HEK293 (cell line): ENCODE measurements around the gene ERG.

Source experiments
- CTCF ChIA-PET: fragments of 350-600 bp; formaldehyde crosslinking; extraction: SDS; loops from one replicate; lab custom pipeline; 2021; ENCODE audit warnings: antibody characterized with exemption; lab: Yijun Ruan, JAX
- POLR2A ChIA-PET: fragments of 300-600 bp; formaldehyde crosslinking; extraction: SDS; loops from one replicate; lab custom pipeline; 2020; ENCODE audit warnings: antibody characterized with exemption, inconsistent platforms; lab: Yijun Ruan, JAX
- H3K27ac ChIP-seq: fragments of 200-500 bp; sonication (Bioruptor generic); 2 replicates; pipeline ENCODE4 v1.5.1; 2014; ENCODE audit warnings: low read depth, low read length, control low read depth, inconsistent platforms; ENCODE audit errors: extremely low read depth
- H3K36me3 ChIP-seq, 2 experiments: fragments of 200-500 bp in 1 of 2; sonication (Bioruptor generic) in 1 of 2; 1 replicate in 1 of 2; 2 replicates in 1 of 2; pipeline ENCODE4 v1.5.1; 2014 to 2017; ENCODE audit warnings: inconsistent platforms in 2 of 2, low read length in 2 of 2; ENCODE audit not compliant: control insufficient read depth in 2 of 2, insufficient read depth in 1 of 2
- H3K4me1 ChIP-seq: fragments of 200-500 bp; sonication (Bioruptor generic); 2 replicates; pipeline ENCODE4 v1.5.1; 2014; ENCODE audit warnings: mild to moderate bottlenecking, low read length, inconsistent platforms; ENCODE audit not compliant: control insufficient read depth, insufficient read depth
- H3K4me3 ChIP-seq: 2 replicates; pipeline ENCODE4 v1.5.1; 2011; ENCODE audit warnings: low read depth, mild to moderate bottlenecking, control low read depth, low read length, moderate library complexity
- H3K9me3 ChIP-seq: fragments of 200-500 bp; sonication (Bioruptor generic); 2 replicates; pipeline ENCODE4 v1.5.1; 2014; ENCODE audit warnings: low read depth, low read length, inconsistent platforms; ENCODE audit not compliant: control insufficient read depth, insufficient read depth
- BCL11B ChIP-seq: fragments of 450-650 bp; formaldehyde crosslinking; IDR thresholded peaks from 2 replicates; pipeline ENCODE4 v1.5.1; 2016; ENCODE audit warnings: low read depth, missing biosample characterization, missing genetic modification characterization
- GLI2 ChIP-seq: fragments of 450-650 bp; formaldehyde crosslinking; IDR thresholded peaks from 2 replicates; pipeline ENCODE4; 2017; ENCODE audit warnings: missing biosample characterization, missing genetic modification characterization, low read depth, borderline replicate concordance
- HOXC10 ChIP-seq: sonication (generic); formaldehyde crosslinking; IDR thresholded peaks from 2 replicates; pipeline ENCODE4 v1.8.1; 2023; ENCODE audit warnings: mild to moderate bottlenecking, missing genetic modification reagents
- OVOL3 ChIP-seq: fragments of 450-650 bp; formaldehyde crosslinking; IDR thresholded peaks from 2 replicates; pipeline ENCODE4 v1.5.1; 2016; ENCODE audit warnings: missing biosample characterization, missing genetic modification characterization
- RBAK ChIP-seq: fragments of 450-650 bp; formaldehyde crosslinking; IDR thresholded peaks from 2 replicates; pipeline ENCODE4 v1.5.1; 2016; ENCODE audit warnings: missing biosample characterization, missing genetic modification characterization
- ZBTB7A ChIP-seq: fragments of 450-650 bp; formaldehyde crosslinking; IDR thresholded peaks from 2 replicates; pipeline ENCODE4 v1.5.1; 2016; ENCODE audit warnings: low read depth, missing biosample characterization, missing genetic modification characterization
- ZNF121 ChIP-seq: fragments of 450-650 bp; formaldehyde crosslinking; IDR thresholded peaks from 2 replicates; pipeline ENCODE4 v1.5.1; 2016; ENCODE audit warnings: missing biosample characterization, missing genetic modification characterization
- ZNF155 ChIP-seq: fragments of 450-650 bp; formaldehyde crosslinking; IDR thresholded peaks from 2 replicates; pipeline ENCODE4 v1.5.1; 2016; ENCODE audit warnings: missing biosample characterization, missing genetic modification characterization
- ZNF211 ChIP-seq: fragments of 450-650 bp; formaldehyde crosslinking; IDR thresholded peaks from 2 replicates; pipeline ENCODE4 v1.5.1; 2016; ENCODE audit warnings: low read depth, missing biosample characterization, missing genetic modification characterization
- ZNF221 ChIP-seq: fragments of 450-650 bp; formaldehyde crosslinking; IDR thresholded peaks from 2 replicates; pipeline ENCODE4 v1.5.1; 2017; ENCODE audit warnings: missing biosample characterization, missing genetic modification characterization, borderline replicate concordance
- ZNF335 ChIP-seq: fragments of 450-650 bp; formaldehyde crosslinking; conservative IDR thresholded peaks from 2 replicates; pipeline ENCODE4 v1.5.1; 2016; ENCODE audit warnings: missing biosample characterization, missing genetic modification characterization
- ZNF350 ChIP-seq: fragments of 450-650 bp; formaldehyde crosslinking; IDR thresholded peaks from 2 replicates; pipeline ENCODE4 v1.5.0; 2017; ENCODE audit warnings: missing biosample characterization, mild to moderate bottlenecking, missing genetic modification characterization
- ZNF394 ChIP-seq: fragments of 450-650 bp; formaldehyde crosslinking; IDR thresholded peaks from 2 replicates; pipeline ENCODE4 v1.5.1; 2016; ENCODE audit warnings: missing biosample characterization, missing genetic modification characterization, mild to moderate bottlenecking, moderate library complexity, borderline replicate concordance
- ZNF416 ChIP-seq: fragments of 450-650 bp; formaldehyde crosslinking; IDR thresholded peaks from 2 replicates; pipeline ENCODE4 v1.5.1; 2016; ENCODE audit warnings: missing biosample characterization, missing genetic modification characterization
- ZNF548 ChIP-seq: fragments of 450-650 bp; formaldehyde crosslinking; IDR thresholded peaks from 2 replicates; pipeline ENCODE4 v1.5.1; 2016; ENCODE audit warnings: missing biosample characterization, missing genetic modification characterization
- ZNF558 ChIP-seq: fragments of 450-650 bp; formaldehyde crosslinking; IDR thresholded peaks from 2 replicates; pipeline ENCODE4 v1.5.1; 2016; ENCODE audit warnings: missing biosample characterization, missing genetic modification characterization
- ZNF664 ChIP-seq: fragments of 450-650 bp; formaldehyde crosslinking; IDR thresholded peaks from 2 replicates; pipeline ENCODE4 v1.5.1; 2016; ENCODE audit warnings: missing biosample characterization, missing genetic modification characterization
- ZNF785 ChIP-seq: fragments of 450-650 bp; formaldehyde crosslinking; IDR thresholded peaks from 2 replicates; pipeline ENCODE4 v1.5.1; 2016; ENCODE audit warnings: missing biosample characterization, missing genetic modification characterization
- ZNF843 ChIP-seq: fragments of 450-650 bp; formaldehyde crosslinking; IDR thresholded peaks from 2 replicates; pipeline ENCODE4 v1.5.1; 2016; ENCODE audit warnings: missing biosample characterization, missing genetic modification characterization
- ZSCAN16 ChIP-seq: fragments of 450-650 bp; formaldehyde crosslinking; IDR thresholded peaks from 2 replicates; pipeline ENCODE4 v1.5.1; 2016; ENCODE audit warnings: missing biosample characterization, missing genetic modification characterization
- ZSCAN23 ChIP-seq: fragments of 450-650 bp; formaldehyde crosslinking; IDR thresholded peaks from 2 replicates; pipeline ENCODE4 v1.5.1; 2016; ENCODE audit warnings: missing biosample characterization, missing genetic modification characterization
- TF ChIP-seq, protein P1 (sequence below): fragments of 450-650 bp; formaldehyde crosslinking; IDR thresholded peaks from 2 replicates; pipeline ENCODE4 v1.5.1; 2017; ENCODE audit warnings: missing biosample characterization, missing genetic modification characterization
- TF ChIP-seq, protein P2 (sequence below): sonication (generic); formaldehyde crosslinking; IDR thresholded peaks from 2 replicates; pipeline ENCODE4 v1.8.1; 2022; ENCODE audit warnings: mild to moderate bottlenecking, moderate library complexity, missing genetic modification reagents
- TF ChIP-seq, protein P3 (sequence below): fragments of 450-650 bp; formaldehyde crosslinking; IDR thresholded peaks from 2 replicates; pipeline ENCODE4 v1.5.1; 2016; ENCODE audit warnings: missing biosample characterization, missing genetic modification characterization

Gene ERG

DNA sequence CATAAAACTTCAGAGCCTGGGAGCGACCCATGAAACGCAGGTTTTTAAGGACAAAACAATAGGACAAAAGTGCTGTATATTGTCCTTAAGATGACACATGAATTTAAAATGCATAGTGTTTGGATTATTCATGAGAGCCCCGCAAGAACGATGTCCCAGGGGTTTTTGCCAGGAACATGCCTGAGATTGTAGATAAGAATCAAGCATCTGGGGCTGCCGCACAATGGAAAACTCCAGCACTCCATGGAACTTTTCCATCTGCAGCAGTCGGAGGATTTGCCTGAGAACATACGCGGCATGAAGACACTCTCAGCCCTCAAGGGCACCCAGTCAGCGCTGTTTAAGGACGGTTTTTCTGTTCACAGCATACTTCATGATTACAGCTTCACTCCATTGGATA lies 5.3 kb upstream of the ERG start:
- H3K36me3 ChIP-seq = no peaks in the 10 kb centered on the region
- POLR2A ChIA-PET = no interaction called here
- no peaks in the 10 kb centered on the region for H3K4me1 ChIP-seq
- no peak overlapping the region for H3K4me3 ChIP-seq
- TF ChIP-seq RBAK (tag by site-specific recombination) = no peak
- TF ChIP-seq ZNF335 (tag by site-specific recombination) = no peak
- no peak for TF ChIP-seq ZNF664 (tag by site-specific recombination)
- no peak for TF ChIP-seq ZSCAN16 (tag by site-specific recombination)
- no peak for TF ChIP-seq ZNF121 (tag by site-specific recombination)
- TF ChIP-seq HOXC10 = no peak
- no peak for TF ChIP-seq ZNF211 (tag by site-specific recombination)
- TF ChIP-seq ZNF221 (tag by site-specific recombination) = no peak
- no peak for TF ChIP-seq ZNF416 (tag by site-specific recombination)
- TF ChIP-seq, protein P1, sequence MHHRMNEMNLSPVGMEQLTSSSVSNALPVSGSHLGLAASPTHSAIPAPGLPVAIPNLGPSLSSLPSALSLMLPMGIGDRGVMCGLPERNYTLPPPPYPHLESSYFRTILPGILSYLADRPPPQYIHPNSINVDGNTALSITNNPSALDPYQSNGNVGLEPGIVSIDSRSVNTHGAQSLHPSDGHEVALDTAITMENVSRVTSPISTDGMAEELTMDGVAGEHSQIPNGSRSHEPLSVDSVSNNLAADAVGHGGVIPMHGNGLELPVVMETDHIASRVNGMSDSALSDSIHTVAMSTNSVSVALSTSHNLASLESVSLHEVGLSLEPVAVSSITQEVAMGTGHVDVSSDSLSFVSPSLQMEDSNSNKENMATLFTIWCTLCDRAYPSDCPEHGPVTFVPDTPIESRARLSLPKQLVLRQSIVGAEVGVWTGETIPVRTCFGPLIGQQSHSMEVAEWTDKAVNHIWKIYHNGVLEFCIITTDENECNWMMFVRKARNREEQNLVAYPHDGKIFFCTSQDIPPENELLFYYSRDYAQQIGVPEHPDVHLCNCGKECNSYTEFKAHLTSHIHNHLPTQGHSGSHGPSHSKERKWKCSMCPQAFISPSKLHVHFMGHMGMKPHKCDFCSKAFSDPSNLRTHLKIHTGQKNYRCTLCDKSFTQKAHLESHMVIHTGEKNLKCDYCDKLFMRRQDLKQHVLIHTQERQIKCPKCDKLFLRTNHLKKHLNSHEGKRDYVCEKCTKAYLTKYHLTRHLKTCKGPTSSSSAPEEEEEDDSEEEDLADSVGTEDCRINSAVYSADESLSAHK = no peak
- no peak for TF ChIP-seq ZNF843 (tag by site-specific recombination)
- no peak for TF ChIP-seq OVOL3 (tag by site-specific recombination)
- no peak for TF ChIP-seq ZNF558 (tag by site-specific recombination)
- no peak for TF ChIP-seq ZSCAN23
- TF ChIP-seq GLI2 (tag by site-specific recombination) = no peak
- no peak for TF ChIP-seq ZBTB7A (tag by site-specific recombination)
- TF ChIP-seq, protein P2, sequence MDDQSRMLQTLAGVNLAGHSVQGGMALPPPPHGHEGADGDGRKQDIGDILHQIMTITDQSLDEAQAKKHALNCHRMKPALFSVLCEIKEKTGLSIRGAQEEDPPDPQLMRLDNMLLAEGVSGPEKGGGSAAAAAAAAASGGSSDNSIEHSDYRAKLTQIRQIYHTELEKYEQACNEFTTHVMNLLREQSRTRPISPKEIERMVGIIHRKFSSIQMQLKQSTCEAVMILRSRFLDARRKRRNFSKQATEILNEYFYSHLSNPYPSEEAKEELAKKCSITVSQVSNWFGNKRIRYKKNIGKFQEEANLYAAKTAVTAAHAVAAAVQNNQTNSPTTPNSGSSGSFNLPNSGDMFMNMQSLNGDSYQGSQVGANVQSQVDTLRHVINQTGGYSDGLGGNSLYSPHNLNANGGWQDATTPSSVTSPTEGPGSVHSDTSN = no peak
- TF ChIP-seq ZNF394 = no peak
- TF ChIP-seq, protein P3, sequence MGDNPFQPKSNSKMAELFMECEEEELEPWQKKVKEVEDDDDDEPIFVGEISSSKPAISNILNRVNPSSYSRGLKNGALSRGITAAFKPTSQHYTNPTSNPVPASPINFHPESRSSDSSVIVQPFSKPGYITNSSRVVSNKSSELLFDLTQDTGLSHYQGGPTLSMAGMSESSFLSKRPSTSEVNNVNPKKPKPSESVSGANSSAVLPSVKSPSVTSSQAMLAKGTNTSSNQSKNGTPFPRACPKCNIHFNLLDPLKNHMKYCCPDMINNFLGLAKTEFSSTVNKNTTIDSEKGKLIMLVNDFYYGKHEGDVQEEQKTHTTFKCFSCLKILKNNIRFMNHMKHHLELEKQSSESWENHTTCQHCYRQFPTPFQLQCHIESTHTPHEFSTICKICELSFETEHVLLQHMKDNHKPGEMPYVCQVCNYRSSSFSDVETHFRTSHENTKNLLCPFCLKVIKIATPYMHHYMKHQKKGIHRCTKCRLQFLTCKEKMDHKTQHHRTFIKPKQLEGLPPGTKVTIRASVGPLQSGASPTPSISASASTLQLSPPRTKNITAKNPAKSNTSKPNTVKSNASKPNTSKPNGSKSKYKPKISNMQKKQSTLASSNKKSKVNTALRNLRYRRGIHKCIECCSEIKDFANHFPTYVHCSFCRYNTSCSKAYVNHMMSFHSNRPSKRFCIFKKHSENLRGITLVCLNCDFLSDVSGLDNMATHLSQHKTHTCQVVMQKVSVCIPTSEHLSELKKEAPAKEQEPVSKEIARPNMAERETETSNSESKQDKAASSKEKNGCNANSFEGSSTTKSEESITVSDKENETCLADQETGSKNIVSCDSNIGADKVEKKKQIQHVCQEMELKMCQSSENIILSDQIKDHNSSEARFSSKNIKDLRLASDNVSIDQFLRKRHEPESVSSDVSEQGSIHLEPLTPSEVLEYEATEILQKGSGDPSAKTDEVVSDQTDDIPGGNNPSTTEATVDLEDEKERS = no peak
- no peak overlapping the region for H3K27ac ChIP-seq
- H3K9me3 ChIP-seq = no peaks in the 10 kb centered on the region
- CTCF ChIA-PET = interaction anchor here (0.6 to 1.9 kb wide), 4 partner anchors 26 to 635 kb away, joined by 3 to 11 read pairs (median 4); no protein-coding TSS in a partner anchor

DNA sequence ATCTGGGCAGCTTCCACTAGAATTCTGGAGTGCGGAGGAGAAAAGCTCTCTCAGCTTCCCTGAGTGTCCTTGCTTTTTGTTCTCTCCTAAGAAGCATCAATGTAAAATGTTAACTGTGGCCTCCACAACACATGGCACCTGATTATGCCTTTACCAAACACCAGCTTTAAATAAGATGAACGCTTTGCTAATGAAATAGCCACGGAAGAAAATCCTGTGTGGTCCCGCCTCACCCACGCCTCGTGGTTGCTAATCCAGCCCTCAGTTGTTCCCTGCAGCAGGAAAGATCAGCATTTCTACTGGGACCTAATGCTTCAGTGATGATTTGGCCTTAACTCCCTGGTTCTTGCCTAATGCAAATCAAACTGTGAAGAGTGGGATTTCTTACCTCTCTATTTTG lies 1.8 kb upstream of the ERG start:
- H3K27ac ChIP-seq = no peak overlapping the region
- H3K4me3 ChIP-seq = no peak overlapping the region
- no peaks in the 10 kb centered on the region for H3K36me3 ChIP-seq
- H3K4me1 ChIP-seq = no peaks in the 10 kb centered on the region
- TF ChIP-seq ZNF548 (tag by site-specific recombination) = no peak
- TF ChIP-seq BCL11B (tag by site-specific recombination) = no peak
- TF ChIP-seq ZNF394 = no peak
- TF ChIP-seq, protein P2 = no peak
- no peak for TF ChIP-seq ZNF350
- no peak for TF ChIP-seq ZNF785 (tag by site-specific recombination)
- no peak for TF ChIP-seq ZNF155 (tag by site-specific recombination)
- CTCF ChIA-PET = no interaction called here
- H3K9me3 ChIP-seq = no peaks in the 10 kb centered on the region
- POLR2A ChIA-PET = no interaction called here
